Duodenal mucosa (tissue), 2 donors: ENCODE results near the gene TSC22D1.
"Not testable (repeated sequence)": the region's sequence is repeated elsewhere in the genome, so short reads cannot be mapped to it uniquely, and the experiment has no call there.

Experiments
- H3K27ac ChIP-seq: one replicate; pipeline ENCODE4 v1.7.0; 2013; ENCODE audit warnings: low read depth, low read length
- H3K27me3 ChIP-seq, 2 donors: one replicate each; pipeline ENCODE4 v1.7.0; 2013; ENCODE audit warnings: low read length in 2 of 2, control low read depth in 1 of 2; ENCODE audit not compliant: insufficient read depth in 2 of 2, control insufficient read depth in 1 of 2
- H3K36me3 ChIP-seq, 2 donors: one replicate each; pipeline ENCODE4 v1.7.0; 2013; ENCODE audit warnings: low read length in 2 of 2, control low read depth in 1 of 2; ENCODE audit not compliant: insufficient read depth in 2 of 2, control insufficient read depth in 1 of 2
- H3K4me1 ChIP-seq, 2 donors: one replicate each; pipeline ENCODE4 v1.7.0; 2013; ENCODE audit warnings: low read length in 2 of 2, control low read depth in 1 of 2; ENCODE audit not compliant: insufficient read depth in 2 of 2, control insufficient read depth in 1 of 2
- H3K4me3 ChIP-seq, 2 donors: one replicate each; pipeline ENCODE4 v1.7.0; 2013; ENCODE audit warnings: low read length in 2 of 2, low read depth in 1 of 2
- H3K9ac ChIP-seq, 2 donors: one replicate each; pipeline ENCODE4 v1.7.0; 2013; ENCODE audit warnings: low read length in 2 of 2, low read depth in 1 of 2
- H3K9me3 ChIP-seq, 2 donors: one replicate each; pipeline ENCODE4 v1.7.0; 2013; ENCODE audit warnings: low read length in 2 of 2, control low read depth in 1 of 2; ENCODE audit not compliant: control insufficient read depth in 1 of 2

TSC22D1 gene

DNA sequence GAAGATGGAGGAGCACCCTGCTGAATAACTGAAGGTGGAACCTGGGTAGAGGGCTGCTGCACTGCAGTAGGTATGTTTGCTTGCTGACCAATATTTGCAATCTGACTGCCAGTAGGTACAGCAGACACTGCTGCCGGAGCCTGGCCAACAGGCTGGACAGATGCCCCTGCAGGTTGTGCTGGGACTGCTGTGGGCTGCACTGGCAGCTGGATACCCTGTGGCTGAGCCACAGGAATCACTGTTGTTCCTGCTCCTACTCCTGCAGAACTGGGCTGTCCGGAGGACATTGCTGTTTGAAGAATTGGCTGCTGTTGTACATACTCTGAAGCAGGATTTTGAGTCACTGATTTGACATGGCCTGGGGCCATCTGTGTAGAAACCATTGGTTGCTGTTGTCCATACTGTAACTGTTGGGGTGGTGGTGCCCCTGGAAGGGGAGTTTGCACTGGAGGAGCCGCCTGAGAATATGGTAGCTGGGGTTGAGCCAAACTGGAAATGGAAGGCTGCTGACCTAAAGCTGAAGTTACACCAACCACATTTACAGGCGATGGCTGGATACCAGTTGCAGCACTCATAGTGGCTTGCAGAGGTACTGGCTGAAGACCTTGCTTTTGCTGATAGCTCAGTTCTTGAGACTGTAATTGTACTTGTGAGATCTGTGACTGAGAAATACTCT lies 2.2 kb downstream of the TSC22D1 start:
- H3K27me3 ChIP-seq: no peaks in the 10 kb centered on the region
- peak overlapping the region; percentile 79 to 83 for H3K4me3 ChIP-seq
- no peak overlapping the region for H3K27ac ChIP-seq
- H3K9ac ChIP-seq: no peak overlapping the region
- H3K4me1 ChIP-seq: peaks cover 38 to 51% of the 10 kb centered on the region in 2 donors
- H3K9me3 ChIP-seq: no peaks in the 10 kb centered on the region
- H3K36me3 ChIP-seq: peaks cover 0 to 4% of the 10 kb centered on the region in 2 donors

GRCh38 chr13:44573071-44573470 lies 3.1 kb downstream of the TSC22D1 start:
- Histone ChIP-seq H3K9ac (no peak overlapping the region), H3K36me3 (peaks cover 0 to 4% of the 10 kb centered on the region in 2 donors), H3K4me1 (peaks cover 34 to 45% of the 10 kb centered on the region in 2 donors), H3K27ac (no peak overlapping the region), H3K27me3 (no peaks in the 10 kb centered on the region), H3K9me3 (no peaks in the 10 kb centered on the region), H3K4me3 (peak overlapping the region; percentile 44 to 50)

GRCh38 chr13:44566601-44567000 lies 9.5 kb downstream of the TSC22D1 start:
- Histone ChIP-seq H3K9ac (no peak overlapping the region), H3K36me3 (no peaks in the 10 kb centered on the region), H3K9me3 (no peaks in the 10 kb centered on the region), H3K4me1 (peaks cover 0 to 15% of the 10 kb centered on the region in 2 donors), H3K4me3 (no peak overlapping the region), H3K27ac (no peak overlapping the region), H3K27me3 (no peaks in the 10 kb centered on the region)

- H3K4me1 ChIP-seq: peaks cover 0 to 18% of the 10 kb centered on the region in 2 donors
- no peaks in the 10 kb centered on the region for H3K36me3 ChIP-seq
- H3K27me3 ChIP-seq: no peaks in the 10 kb centered on the region
- H3K4me3 ChIP-seq: no peak overlapping the region
- no peak overlapping the region for H3K27ac ChIP-seq
- H3K9ac ChIP-seq: no peak overlapping the region
- H3K9me3 ChIP-seq: no peaks in the 10 kb centered on the region
These were observed 10.2 kb downstream of the TSC22D1 start for GRCh38 chr13:44565881-44566280.

GRCh38 chr13:44564936-44565335 lies 11.2 kb downstream of the TSC22D1 start:
- Histone ChIP-seq H3K9me3 (no peaks in the 10 kb centered on the region), H3K27ac (no peak overlapping the region), H3K4me3 (no peak overlapping the region), H3K36me3 (no peaks in the 10 kb centered on the region), H3K4me1 (peaks cover 0 to 22% of the 10 kb centered on the region in 2 donors), H3K9ac (no peak overlapping the region), H3K27me3 (no peaks in the 10 kb centered on the region)

- not testable (repeated sequence) for H3K9me3 ChIP-seq, H3K27me3 ChIP-seq, H3K9ac ChIP-seq, H3K27ac ChIP-seq, H3K36me3 ChIP-seq, H3K4me3 ChIP-seq
- peaks cover 0 to 22% of the 10 kb centered on the region in 2 donors for H3K4me1 ChIP-seq
These were observed 13.3 kb downstream of the TSC22D1 start for GRCh38 chr13:44562853-44563252.

DNA sequence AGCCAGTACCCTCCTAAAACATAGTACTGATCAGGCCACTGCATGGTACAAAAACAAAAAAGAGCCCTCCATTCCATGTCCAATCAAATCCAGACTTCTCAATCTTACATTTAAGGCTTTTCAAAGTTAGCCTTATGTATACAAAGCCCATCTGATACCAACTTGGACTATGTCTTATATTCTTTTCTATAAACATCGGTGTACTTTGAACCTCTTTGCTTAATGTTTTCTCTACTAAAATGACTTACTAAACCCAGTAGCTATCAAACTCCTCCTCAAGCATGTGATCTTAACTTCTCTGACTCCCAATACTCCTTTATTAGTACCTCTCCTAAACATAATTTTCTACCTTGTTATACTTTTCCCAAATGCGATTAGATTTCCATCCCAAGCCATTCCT lies 14.8 kb downstream of the TSC22D1 start:
- Histone ChIP-seq H3K9me3 (no peaks in the 10 kb centered on the region), H3K27ac (no peak overlapping the region), H3K27me3 (no peaks in the 10 kb centered on the region), H3K4me3 (peak overlapping the region in 1 of 2 donors; percentile 27), H3K36me3 (no peaks in the 10 kb centered on the region), H3K9ac (no peak overlapping the region), H3K4me1 (peaks cover 0 to 16% of the 10 kb centered on the region in 2 donors)

- Histone ChIP-seq H3K4me1 (peaks cover 0 to 11% of the 10 kb centered on the region in 2 donors), H3K9ac (no peak overlapping the region), H3K27ac (no peak overlapping the region), H3K36me3 (no peaks in the 10 kb centered on the region), H3K27me3 (no peaks in the 10 kb centered on the region), H3K9me3 (no peaks in the 10 kb centered on the region), H3K4me3 (no peak overlapping the region)
These were observed 18.1 kb downstream of the TSC22D1 start for GRCh38 chr13:44557986-44558385.

- Histone ChIP-seq H3K36me3 (no peaks in the 10 kb centered on the region), H3K9ac (no peak overlapping the region), H3K4me3 (no peak overlapping the region), H3K9me3 (no peaks in the 10 kb centered on the region), H3K27ac (no peak overlapping the region), H3K27me3 (no peaks in the 10 kb centered on the region), H3K4me1 (no peaks in the 10 kb centered on the region)
These were observed 20.9 kb downstream of the TSC22D1 start for GRCh38 chr13:44555207-44555606.

DNA sequence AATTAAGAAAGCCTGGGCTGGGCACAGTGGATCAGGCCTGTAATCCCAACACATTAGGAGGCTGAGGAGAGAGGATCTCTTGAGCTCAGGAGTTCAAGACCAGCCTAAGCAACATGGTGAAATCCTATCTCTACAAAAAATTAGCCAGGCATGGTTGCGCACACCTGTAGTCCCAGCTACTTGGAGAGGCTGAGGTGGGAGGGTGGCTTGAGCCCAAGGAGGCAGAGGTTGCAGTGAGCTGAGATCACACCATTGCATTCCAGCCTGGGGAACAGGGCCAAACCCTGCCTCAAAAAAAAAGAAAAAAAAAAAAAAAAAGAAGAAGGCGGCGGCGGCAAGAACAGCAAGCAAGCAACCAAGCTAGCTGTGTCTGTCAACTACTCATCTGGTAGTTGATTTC lies 26.7 kb downstream of the TSC22D1 start:
- Histone ChIP-seq H3K36me3 (no peaks in the 10 kb centered on the region), H3K4me3 (no peak overlapping the region), H3K27ac (no peak overlapping the region), H3K9me3 (no peaks in the 10 kb centered on the region), H3K27me3 (no peaks in the 10 kb centered on the region), H3K9ac (no peak overlapping the region), H3K4me1 (no peaks in the 10 kb centered on the region)
